ENCODE data around the gene HOXC10. TPM values are rescaled to one million over a fixed set of nuclear protein-coding genes. Genes with fewer than 3 reads are reported as not detected.
A peak's percentile ranks its signal among the peaks of the same experiment; 100 is the strongest.

Gene HOXC10
- polyA plus RNA-seq, 1 donor, result 0.09 TPM

DNA sequence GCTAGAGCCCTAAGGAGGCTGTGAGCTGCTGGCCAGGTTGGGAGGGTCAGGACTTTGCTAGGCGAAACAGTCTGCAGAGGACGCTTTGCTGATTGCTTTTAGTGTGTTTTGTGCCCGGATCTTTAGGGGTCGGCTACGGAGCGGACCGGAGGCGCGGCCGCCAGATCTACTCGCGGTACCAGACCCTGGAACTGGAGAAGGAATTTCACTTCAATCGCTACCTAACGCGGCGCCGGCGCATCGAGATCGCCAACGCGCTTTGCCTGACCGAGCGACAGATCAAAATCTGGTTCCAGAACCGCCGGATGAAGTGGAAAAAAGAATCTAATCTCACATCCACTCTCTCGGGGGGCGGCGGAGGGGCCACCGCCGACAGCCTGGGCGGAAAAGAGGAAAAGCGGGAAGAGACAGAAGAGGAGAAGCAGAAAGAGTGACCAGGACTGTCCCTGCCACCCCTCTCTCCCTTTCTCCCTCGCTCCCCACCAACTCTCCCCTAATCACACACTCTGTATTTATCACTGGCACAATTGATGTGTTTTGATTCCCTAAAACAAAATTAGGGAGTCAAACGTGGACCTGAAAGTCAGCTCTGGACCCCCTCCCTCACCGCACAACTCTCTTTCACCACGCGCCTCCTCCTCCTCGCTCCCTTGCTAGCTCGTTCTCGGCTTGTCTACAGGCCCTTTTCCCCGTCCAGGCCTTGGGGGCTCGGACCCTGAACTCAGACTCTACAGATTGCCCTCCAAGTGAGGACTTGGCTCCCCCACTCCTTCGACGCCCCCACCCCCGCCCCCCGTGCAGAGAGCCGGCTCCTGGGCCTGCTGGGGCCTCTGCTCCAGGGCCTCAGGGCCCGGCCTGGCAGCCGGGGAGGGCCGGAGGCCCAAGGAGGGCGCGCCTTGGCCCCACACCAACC is 44.8 kb downstream of the HOXC10 start:
- DNase-seq (ENCODE audit: low read depth), result no peak

DNA sequence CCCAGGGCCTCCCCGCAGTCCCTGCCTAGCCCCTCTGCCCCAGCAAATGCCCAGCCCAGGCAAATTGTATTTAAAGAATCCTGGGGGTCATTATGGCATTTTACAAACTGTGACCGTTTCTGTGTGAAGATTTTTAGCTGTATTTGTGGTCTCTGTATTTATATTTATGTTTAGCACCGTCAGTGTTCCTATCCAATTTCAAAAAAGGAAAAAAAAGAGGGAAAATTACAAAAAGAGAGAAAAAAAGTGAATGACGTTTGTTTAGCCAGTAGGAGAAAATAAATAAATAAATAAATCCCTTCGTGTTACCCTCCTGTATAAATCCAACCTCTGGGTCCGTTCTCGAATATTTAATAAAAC is 45.5 kb downstream of the HOXC10 start:
- no peak for DNase-seq (ENCODE audit: low read depth)

DNA sequence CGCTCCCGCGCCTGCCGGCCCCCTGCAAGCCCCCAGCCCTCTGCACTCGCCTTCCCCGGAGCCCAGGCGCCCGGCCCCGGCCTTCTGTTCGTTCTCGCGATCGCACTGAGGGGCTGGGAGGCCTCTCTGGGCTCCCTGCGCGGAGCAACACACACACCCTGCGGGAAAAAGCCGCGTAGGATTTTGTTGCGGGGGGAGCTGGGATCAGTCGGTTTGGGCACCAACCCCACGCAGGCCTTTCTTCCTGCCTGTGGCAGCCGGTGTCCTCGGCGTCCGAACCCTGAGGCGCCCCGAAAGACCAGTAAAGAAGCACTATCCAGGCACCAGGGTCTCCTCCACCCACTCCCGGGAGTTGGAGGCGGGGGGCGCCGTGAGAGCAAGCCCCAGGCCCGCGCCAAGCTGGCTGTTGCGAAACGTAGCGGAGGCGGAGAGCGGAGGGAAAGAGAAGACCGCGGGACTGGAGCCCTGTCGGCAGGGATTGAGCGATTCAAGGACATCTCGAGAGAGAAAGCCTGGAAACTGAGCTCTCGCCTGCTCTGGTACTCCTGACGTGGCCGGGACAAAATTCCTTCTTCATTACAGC is 46.0 kb downstream of the HOXC10 start:
- DNase-seq (ENCODE audit: low read depth), result no peak

DNA sequence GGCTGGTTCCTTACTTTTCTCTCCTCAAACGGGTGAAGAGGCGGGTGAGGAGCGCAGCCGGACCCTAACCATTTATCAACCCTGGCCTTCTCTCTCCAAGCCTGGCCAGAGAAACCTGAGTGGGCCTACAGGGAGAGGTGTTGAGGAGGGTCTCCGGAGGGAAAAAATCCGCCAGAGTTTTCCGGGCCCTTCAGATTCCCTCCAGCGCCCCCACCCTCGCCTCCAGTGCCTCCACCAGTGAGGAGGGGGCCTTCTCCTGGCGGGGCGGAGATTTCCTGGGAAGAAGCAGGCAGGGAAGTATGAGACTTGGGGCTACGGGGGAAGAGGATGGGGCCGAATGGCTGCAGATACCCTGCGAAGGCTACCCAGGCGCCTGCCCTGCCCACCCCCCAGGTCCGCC is 46.5 kb downstream of the HOXC10 start:
- no peak for DNase-seq (ENCODE audit: low read depth)

DNA sequence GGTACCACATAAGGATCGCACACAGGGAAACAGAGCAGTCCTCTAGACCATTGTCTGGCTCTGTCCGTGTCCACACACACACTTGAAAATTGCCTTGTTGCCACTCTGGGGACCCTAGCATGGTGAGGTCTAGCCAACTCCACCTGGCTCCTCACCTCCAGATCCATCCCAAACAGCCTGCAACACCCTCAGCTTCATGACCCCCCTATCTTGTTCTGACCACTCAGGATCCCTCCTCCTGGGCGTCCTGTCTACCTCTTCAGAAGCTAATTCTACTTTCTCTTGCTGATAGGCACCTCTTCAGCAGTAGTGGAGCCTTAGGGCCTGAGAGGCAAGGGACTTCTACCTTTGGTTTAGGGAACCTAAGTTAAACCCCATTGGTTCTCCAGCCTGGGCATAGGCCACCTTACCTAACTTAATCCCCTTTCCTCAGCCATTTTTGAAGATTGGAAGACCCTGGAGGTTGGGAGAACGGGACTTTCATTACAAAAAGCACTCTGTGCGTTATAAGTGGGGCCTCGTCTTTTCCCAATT is 47.2 kb downstream of the HOXC10 start:
- no peak for DNase-seq (ENCODE audit: low read depth)

DNA sequence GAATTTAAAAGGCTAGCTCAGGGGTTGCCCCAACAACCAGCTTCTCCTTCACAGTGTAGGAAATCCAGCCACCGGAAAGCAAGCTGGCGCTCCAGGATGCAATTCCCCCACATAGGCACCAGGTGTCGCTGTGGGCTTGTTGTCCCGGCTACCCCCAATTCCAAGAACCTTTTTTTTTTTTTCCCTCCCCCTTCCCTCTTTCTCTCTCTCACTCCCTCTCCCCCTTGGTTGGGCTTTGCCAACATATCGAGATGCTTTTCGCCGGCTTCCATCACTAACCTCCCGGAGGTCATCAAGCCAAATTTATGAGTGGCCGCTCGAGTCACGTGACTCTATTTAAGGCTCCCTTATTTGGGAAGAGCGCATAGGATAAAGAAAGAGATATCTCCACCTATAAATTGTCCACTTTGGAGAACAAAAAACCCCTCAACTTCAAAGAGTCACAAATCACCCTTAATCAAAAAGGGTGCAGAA is 47.7 kb downstream of the HOXC10 start, which contains the start of gene HOXC5:
HOXC5 (plus strand) TSS at position 424 of the 474 bp plus-strand sequence. CDS start 73 bp downstream, outside the sequence.
- DNase-seq (ENCODE audit: low read depth), result peak; percentile 79

DNA sequence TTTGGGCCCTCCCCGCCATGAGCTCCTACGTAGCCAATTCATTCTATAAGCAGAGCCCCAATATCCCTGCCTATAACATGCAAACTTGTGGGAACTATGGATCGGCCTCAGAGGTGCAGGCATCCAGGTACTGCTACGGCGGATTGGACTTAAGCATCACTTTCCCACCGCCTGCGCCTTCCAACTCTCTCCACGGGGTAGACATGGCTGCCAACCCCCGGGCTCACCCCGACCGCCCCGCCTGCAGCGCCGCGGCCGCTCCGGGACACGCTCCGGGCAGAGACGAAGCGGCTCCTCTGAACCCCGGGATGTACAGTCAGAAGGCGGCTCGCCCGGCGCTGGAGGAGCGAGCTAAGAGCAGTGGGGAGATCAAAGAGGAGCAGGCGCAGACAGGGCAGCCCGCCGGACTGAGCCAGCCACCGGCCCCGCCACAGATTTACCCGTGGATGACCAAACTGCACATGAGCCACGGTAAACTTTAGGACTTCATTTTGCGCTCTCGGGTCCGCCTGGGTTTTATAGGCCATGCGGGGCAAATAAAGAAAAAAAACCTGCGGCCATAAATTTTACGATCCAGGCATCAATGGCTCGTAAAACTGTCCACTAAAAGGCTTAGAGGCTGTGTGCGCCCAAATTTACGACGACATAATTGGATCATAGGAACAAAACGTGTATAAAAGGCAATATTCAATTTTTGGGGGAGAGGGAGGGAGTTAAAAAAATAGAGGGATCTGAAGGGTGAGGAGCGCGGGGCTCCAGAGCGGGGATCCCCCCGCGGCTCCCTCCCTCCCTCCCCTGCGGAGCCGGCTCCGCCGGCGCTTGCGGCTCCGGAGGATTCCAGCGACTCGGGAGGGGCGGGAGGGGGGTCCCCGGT is 48.4 kb downstream of the HOXC10 start:
- DNase-seq (ENCODE audit: low read depth), result no peak

DNA sequence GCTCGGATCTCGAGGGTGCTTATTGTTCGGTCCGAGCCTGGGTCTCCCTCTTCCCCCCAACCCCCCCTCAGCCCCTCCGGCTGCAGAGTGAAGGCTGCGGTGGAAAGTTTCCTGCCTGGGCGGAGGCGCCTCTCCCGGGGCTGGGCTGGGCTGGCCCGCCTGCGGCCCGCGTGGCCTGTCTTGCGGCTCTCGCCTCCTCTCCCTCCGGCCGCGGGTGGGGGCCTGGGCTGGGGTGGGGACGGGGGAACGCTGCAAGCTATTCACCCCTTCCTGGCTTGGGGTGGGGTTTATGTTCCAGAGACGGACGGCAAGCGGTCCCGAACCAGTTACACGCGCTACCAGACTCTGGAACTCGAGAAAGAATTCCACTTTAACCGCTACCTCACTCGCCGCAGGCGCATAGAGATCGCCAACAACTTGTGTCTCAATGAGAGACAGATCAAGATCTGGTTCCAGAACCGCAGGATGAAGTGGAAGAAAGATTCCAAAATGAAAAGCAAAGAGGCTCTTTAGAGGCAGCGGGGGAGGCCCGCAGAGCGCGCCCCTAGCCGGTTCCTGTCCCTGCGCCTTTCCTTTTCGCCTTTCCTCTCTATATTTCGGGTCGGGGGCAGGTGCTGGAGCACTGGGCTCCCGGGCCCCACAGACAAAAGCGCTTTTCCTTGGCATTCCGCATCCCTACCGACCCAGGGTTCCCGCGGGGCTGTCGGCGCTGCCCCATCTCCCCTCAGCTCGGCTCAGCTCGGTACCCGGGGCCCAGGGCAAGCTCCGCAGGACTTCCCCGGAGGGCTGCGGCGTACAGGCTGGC is 49.2 kb downstream of the HOXC10 start:
- no peak for DNase-seq (ENCODE audit: low read depth)

DNA sequence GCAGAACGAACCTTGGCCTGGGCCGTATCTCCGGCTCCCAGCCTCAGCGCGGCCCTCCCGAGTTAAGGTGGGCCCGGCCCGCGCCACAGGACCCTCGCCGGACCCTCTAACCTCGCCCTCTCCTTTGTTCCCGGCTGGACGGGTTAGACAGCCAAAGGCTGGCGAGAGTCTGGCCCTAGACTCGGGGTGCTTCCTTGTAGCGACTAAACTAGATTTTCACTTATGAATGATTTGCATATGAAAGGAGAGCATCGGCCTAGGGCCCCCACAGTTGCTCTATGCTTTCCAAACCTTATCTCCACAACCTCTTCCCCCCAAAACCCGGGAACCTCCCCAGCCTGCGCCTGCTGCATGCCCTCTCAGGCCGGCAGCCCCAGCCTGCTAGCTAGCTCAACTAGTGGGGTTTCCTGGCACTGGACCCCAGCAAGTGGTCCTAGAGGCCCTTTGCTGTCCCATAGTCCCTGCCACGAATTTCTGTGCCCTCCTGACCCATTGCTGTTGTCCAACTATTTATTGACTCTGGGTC is 49.9 kb downstream of the HOXC10 start:
- DNase-seq (ENCODE audit: low read depth), result no peak

DNA sequence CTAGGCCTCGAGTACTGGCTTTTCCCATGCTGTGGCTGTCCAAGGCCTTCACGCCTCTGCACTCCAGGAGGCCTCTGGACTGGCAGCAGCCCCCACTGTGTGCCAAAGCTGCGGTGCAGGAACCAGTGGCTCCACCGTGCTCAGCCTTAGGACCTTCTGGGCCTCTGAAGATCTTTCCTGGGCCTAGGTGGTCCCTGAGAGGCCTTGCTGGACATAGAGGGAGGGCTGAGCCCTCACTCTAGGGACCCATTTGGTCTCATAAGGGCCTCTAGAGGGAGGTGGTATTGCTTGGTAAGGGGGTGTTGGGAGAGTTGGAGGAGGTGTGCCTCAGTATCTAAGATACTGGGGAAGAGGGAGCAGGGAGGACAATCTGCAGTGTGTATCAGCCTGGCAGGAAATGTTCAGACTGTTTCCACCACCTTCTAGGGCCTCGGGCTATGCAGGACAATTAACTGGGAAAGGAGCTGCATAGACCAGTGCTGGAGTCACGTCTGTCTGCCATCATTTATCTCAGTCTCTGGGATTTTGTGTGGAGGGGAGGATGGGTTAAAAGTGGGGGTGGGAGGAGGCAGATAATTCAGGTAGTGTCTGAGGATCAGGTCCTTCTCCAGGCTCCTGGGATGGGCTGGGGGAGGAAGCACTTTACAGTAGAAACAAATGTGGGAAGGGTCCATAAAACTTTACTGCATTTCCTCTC is 50.8 kb downstream of the HOXC10 start:
- no peak for DNase-seq (ENCODE audit: low read depth)

DNA sequence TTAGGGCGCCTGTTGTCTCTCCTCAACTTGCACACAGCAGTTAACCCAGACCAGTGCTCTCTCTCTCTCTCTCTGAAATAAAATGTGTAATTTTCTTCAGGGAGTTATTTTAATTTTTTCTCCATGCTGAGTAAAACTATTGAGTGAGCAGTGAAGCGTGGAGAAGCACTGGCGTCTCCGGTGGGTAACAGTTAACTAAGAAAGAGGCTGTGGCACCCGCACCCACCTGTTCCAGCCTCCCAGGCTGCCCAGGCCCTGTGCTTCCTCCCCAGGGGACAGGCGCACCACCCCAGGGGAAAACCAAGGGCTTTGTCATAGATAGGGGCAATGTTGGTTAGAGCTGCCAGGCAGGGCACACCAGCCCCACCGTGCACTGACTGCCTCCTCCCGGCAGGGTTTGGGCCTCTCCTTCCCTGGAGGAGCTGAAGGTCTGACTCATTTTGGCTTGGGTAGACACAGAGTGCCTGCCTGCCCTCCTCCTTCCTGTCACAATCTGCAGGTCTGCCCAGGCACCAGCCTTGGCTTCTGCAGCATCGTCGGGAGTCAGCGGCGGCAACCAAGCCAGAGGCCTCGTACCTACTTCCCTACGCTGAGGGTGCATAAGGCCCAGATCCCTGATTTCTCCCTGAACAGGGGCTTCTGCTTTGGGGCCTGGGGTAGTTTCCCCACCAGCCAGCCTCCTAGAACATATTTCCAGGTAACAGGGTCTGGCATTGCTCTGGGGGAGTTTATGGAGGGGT is 51.8 kb downstream of the HOXC10 start:
- DNase-seq (ENCODE audit: low read depth), result no peak

DNA sequence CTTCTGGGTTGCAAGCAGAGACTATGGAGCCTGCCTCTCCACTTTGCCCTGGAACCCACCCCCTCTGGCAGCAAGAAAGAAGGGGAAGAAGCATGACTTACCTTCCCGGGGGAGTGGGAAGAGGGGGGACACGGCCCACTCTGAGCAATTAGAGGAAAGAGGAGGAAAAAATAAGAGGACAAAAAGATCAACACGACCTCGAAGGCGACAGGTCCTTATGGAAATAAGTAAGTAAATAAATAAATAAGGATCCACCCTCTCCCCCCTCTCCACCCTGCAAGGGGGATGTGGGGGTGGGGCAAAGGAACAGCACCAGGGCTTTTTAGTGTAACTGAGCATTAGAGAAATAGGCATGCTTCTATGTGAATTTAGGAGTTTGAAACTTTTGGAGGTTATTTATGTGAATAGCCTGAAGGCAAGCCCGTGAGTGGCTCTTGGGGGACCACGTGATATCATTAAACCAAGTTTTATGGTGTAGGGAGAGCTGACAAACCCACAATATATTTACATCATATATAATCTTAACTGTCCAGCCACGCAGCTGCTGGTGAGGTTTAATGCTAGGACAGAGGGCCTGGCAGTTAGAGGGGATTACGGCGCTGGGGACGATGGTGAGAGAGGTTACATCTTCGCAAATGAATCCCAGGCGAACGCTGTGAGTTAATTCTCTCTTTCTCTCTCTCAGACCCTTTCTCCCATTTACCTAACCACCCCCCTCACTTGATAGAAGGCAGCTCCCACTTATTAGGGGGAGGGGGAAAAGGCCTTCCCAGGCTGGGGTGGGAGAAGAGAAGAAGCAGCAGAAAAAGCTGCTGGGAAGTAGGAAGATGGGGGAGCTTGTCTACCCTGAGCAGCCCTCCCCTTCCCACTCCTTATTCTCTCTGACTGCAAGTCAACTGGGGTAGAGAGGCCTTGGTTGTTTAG is 52.7 kb downstream of the HOXC10 start:
- no peak for DNase-seq (ENCODE audit: low read depth)

DNA sequence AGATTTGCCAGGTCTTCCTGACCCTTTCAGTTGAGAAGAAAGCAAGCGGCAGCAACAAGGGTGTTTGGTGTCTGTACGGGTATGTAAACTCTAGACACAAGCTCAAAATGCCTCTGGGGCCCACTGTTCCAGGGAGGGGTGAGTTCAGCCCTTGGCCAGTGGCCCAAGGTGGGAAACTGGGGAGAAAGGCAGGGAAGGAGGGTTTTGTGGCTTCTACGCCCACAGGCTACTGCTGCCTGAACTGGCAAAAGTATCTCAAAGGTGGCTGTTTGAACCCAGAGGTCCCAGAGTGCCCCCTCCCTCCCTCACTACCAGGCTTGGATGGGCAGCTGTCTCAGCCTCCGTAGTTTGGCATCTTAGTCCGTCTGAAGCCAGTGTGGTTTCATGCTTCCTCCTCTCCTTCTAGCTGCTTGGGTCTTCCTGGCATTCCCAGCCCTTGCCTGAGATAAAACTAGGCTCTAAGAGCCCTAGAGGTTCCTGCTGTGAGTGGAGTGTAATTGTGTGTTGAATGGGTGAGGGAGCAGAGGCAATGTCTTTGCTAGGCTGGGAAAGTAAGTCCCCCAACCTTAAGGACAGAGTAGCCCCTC is 53.4 kb downstream of the HOXC10 start:
- DNase-seq (ENCODE audit: low read depth), result no peak

DNA sequence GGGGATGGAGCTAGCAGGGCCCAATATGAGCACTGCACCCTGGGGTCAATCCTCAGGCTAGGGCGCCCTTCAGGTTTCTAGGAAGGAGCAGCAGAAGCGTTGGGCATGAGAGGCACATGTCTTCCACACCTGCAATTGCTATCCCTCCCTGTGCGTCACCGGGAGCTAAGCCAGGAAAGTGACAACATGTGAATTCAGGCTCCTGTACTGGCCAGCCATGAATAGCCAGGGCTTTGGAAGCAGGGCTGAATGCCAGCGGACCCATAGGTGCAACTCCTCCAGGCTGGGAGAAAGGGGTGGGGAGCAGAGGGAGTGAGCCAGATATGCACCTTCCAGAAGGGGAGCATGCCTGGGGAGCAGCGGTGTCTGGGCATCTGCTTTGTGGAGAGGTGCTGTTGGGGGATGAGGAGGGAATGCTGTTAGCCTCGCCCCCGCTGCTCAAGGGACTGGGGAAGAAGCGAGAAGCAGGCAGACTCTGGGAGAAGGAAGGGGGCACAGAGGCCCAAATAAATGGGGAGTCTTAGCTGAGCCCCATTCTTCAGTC is 54.0 kb downstream of the HOXC10 start:
- no peak for DNase-seq (ENCODE audit: low read depth)

DNA sequence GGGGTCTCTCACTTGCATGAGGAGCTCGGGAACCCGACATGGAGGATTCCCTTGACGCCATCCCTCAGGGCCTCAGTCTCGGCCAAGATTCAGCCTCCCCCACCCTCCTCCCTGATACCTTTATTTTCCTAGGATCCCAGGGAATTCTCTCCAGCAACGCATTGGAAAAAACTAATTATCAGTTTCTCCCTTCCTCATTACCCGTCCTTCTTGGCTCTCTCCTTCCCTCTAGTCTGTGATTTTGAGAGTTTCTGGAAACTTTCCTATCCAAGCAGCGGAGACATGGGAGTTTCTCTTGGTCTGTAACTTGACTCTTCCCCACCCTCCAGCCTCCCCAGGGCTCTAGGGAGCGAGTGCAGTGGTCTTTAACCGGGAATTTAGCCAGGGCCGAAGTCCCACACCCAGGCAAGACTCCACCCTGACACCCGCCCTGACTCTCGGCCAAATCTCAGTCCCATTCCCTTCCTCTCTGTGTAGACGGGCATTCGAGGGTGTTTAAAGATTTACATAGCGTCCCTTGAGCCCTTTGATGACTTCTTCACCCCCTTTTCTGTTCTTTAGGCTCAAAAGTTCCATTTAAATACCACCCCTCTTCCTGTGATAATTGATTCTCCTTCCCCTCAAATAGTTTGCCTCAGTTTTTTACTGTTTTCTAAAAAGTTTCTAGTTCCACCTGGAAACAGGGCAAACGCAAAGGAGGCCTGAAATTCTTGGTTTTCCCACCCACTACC is 54.6 kb downstream of the HOXC10 start:
- peak; percentile 89 for DNase-seq (ENCODE audit: low read depth)

Data from forelimb muscle (tissue), 1 donor.